ENCODE data around the gene PPM1J.
A peak's percentile ranks its signal among the peaks of the same experiment; 100 is the strongest.

Gene PPM1J

GRCh38 chr1:112704391-112704933 lies 10.7 kb downstream of the PPM1J start:
- DNase-seq: peak; percentile 45

- no peak for DNase-seq
Observed at GRCh38 chr1:112703706-112704105, 11.4 kb downstream of the PPM1J start.

DNA sequence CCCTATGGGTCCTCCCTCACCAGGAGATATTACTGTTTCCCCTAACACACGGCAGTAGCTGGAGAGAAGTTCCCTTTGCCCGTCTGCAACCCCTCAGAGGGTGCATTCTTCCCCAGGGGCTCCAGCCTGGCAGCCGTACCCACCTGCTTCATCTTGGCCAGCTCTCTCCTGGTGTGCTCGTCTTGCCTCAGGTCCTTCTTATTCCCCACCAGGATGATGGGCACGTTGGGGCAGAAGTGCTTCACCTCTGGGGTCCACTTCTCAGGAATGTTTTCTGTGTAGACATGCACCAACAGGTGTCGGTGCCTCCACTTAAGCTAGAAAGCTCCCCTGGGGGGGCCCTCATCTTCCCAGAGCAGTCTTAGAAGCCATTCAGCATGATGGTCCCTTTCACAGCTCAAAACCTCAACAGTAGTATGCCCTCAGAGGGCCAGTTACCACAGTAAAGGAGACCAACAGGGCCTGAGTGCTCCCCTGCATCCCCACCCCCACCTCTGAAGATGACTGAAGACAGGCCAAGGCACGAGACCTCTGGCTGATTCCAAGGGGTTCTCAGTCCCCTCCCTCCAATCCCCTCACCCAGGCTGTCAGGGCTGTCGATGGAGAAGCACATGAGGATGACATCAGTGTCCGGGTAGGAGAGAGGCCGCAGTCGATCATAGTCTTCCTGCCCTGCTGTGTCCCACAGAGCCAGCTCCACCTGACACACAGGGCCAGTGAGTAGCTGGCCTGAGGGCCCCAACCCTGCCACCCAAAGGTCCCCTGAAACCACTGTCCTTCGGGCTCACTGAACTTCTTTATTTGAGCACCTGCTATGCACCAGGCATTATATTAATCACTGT lies 12.5 kb downstream of the PPM1J start:
- DNase-seq: no peak

DNA sequence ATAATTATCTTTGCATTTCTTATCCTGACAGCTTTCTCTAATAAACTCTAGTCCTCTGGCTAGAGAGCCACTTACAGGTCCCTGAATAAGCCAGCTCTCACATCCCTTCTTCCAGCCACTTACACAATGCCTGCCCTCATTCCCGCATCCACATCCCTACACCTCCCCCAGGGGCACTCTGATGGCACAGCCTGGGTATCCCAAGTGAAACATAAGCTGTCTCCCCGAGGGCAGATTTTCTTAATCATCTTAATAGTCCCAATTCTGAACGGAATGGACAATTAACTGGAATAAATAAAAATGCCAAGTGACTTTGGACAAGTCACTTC lies 13.1 kb downstream of the PPM1J start:
- no peak for DNase-seq

DNA sequence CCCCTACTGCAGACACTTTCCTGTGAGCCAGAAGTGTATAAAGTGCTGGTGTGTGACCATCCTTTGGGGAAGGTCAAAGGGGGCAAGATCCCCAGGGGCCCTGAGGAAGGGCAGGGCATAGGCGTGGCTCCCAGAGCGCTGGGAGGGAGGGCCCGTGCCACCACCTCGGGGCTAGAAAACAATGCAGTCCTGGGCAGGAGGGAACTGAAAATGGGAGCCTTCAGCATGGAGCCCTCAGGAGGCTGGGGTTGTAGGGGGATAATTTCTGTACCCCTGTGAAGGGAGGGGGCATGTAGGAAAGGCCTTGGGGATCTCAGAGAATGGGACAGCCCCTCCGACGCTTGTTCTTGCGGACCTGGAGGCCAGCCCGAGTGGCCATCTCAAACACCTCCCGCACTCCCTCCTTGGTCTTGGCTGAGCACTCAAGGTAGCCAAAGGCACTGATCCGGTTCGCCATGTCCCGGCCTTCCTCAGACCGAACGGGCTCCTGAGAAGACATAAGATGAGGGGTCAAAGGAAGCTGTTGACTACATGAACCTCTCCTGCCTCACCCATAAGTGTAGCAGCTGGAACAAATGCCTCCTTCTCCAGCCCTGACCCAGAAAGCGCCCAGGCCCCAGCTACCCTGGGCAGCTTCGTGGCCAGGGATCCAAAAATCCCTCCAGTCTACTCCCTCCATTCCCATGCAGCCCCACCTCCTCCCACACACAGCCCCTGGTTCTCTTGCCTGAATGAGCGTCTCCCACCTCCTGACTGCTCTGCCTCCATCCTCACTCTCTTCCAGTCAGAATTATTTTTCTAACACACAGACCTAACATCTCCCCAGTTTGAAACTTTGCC lies 13.7 kb downstream of the PPM1J start:
- no peak for DNase-seq

DNA sequence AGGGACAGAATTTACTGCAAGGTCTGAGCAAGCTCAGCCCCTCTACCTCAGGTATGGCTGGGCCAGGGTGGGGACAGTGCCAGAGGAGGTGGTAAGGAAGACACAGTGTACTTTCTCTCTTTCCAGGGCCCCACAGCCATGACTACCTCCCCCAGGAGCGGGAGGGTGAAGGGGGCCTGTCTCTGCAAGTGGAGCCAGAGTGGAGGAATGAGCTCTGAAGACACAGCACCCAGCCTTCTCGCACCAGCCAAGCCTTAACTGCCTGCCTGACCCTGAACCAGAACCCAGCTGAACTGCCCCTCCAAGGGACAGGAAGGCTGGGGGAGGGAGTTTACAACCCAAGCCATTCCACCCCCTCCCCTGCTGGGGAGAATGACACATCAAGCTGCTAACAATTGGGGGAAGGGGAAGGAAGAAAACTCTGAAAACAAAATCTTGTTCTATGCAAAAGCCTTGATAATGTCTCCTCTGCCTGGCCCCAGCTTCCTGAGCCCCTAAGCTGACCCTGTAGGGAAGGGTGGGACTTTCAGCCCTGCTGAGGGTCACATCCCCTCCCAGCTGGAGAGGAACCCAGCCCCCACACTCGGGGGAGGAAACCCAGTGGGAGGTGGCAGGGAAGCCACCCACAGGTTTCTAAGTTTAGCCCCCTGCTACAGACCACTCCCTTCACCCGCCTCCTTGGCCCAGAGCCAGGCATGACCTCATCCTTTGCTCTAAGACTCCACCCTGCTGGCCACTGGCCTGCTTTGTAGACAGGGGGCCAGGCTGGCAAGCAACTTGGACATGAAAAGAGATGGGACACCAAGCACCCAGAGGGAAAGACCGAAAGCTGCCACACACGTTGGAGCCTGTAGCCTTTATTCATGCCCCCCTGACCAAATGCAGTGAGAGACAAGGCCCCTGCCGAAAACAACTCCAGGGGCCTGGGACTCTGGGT lies 14.6 kb downstream of the PPM1J start:
- DNase-seq: peak; percentile 74

GRCh38 chr1:112699425-112700144 lies 15.5 kb downstream of the PPM1J start:
- no peak for DNase-seq

GRCh38 chr1:112698366-112699310 lies 16.5 kb downstream of the PPM1J start:
- no peak for DNase-seq

- DNase-seq: no peak
Observed at GRCh38 chr1:112697781-112698201, 17.3 kb downstream of the PPM1J start.

GRCh38 chr1:112696578-112697314 lies 18.4 kb downstream of the PPM1J start:
- DNase-seq: no peak

GRCh38 chr1:112695276-112695675 lies 19.9 kb downstream of the PPM1J start:
- DNase-seq: no peak

- DNase-seq: no peak
Observed at GRCh38 chr1:112694363-112694929, 20.7 kb downstream of the PPM1J start.

DNA sequence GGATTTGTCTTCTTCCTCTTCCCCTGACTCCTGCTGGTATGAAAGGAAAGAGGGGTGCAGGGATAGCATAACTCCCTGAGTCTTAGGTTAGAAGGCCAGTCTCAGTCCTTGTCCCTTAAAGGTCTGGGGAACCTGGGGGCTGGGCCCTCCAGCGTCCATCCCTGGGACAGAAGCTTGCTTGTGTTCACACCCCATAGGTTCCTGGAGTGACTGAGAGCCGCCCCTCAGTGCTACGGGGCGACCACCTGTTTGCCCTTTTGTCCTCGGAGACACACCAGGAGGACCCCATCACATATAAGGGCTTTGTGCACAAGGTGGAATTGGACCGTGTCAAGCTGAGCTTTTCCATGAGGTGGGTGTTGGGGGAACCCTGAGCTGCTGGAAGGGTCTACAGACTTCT lies 21.3 kb downstream of the PPM1J start:
- no peak for DNase-seq

GRCh38 chr1:112692681-112693080 lies 22.5 kb downstream of the PPM1J start:
- no peak for DNase-seq

DNA sequence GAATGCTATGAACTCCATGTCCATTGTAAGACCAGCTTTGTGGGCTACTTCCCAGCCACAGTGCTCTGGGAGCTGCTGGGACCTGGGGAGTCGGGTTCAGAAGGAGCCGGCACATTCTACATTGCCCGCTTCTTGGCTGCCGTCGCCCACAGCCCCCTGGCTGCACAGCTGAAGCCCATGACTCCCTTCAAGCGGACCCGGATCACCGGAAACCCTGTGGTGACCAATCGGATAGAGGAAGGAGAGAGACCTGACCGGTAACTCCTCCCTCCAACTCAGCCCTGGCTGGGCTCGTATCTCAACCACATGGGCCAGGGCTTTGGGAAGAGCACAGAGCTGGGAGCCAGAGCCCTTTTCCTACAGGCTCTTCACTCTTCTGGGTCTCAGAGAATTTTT lies 25.3 kb downstream of the PPM1J start:
- DNase-seq: no peak

- DNase-seq: no peak
Observed at GRCh38 chr1:112689196-112689841, 25.8 kb downstream of the PPM1J start.

- no peak for DNase-seq
Observed at GRCh38 chr1:112688781-112689193, 26.3 kb downstream of the PPM1J start.

DNA sequence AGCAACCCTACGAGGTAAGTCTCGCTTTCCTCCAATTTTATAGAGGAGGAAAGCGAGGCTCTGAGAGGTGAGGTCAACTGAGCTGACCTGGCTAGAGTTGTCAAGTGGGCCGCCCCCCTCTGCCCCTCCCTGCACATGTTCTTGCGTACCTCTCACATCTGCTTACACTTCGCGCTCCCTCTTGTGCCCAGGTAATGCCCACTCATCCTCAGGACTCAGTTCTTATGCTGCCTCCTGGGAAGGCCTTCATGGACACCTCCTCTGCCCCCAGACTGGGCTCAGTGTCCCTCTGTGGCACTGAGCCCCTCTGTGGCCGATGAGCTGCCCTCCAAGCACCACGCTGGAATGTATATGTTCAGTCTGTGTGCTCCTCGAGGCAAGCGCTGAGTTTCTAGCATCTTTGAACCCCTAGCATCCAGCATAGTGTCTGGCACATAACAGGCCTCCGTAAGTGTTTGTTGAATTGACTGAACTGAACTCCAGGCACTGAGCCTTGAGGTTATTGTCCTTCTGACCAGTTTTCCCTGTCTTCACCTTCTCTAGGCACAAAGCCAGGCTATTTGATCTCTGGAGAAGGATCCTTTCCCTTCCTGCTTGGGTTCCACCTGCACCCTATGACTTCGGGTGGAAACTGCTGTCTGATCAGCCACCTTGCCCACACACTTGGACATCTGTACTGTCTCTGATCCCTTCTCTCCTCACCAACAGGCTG lies 27.2 kb downstream of the PPM1J start:
- DNase-seq: no peak

GRCh38 chr1:112687361-112687760 lies 27.8 kb downstream of the PPM1J start:
- no peak for DNase-seq

Data from stimulated activated CD4-positive, alpha-beta T cell treated with anti-CD3 and anti-CD28 coated beads, Interleukin-15, amount 100 ng/mL, for 24 hours (primary cell).